Lung (tissue), 12 donors: Measurements from ENCODE around the gene PES1. TPM values are rescaled to one million over a fixed set of nuclear protein-coding genes. Genes with fewer than 3 reads are reported as not detected.

ENCODE experiments used
- ATAC-seq: fragments of 200-7000 bp; cut with Tn5 transposase; one replicate; pipeline ENCODE4 v1.9.1; 2020; ENCODE audit warnings: moderate number of reproducible peaks; ENCODE audit not compliant: insufficient read depth, low FRiP score
- DNase-seq, 3 donors: peaks; one replicate each; pipeline ENCODE4 v3.0.0-alpha.2; 2013 to 2017
- H3K27ac ChIP-seq, 2 donors: one replicate each; pipeline ENCODE4 v1.5.1; 2013; ENCODE audit warnings: mild to moderate bottlenecking in 2 of 2, moderate library complexity in 2 of 2, control low read depth in 1 of 2, inconsistent platforms in 1 of 2, low read depth in 1 of 2, low read length in 1 of 2
- H3K27me3 ChIP-seq, 3 donors: one replicate each; pipeline ENCODE4 v1.5.1; 2013; ENCODE audit warnings: low read length in 2 of 3; ENCODE audit not compliant: control insufficient read depth in 3 of 3, insufficient read depth in 3 of 3
- H3K36me3 ChIP-seq, 4 donors: one replicate each; pipeline ENCODE4 v1.5.1; 2013; ENCODE audit warnings: low read length in 4 of 4, mild to moderate bottlenecking in 1 of 4, moderate library complexity in 1 of 4; ENCODE audit not compliant: control insufficient read depth in 4 of 4, insufficient read depth in 4 of 4
- H3K4me1 ChIP-seq, 5 donors: one replicate each; pipeline ENCODE4 v1.5.1; 2013; ENCODE audit warnings: low read length in 5 of 5, mild to moderate bottlenecking in 2 of 5, moderate library complexity in 1 of 5; ENCODE audit not compliant: control insufficient read depth in 5 of 5, insufficient read depth in 5 of 5
- H3K4me3 ChIP-seq: one replicate; pipeline ENCODE4 v1.5.1; 2013; ENCODE audit warnings: mild to moderate bottlenecking, control low read depth, moderate library complexity
- H3K9ac ChIP-seq, 2 donors: one replicate each; pipeline ENCODE4 v1.5.1; 2013; ENCODE audit warnings: low read length in 2 of 2, control low read depth in 1 of 2; ENCODE audit not compliant: insufficient read depth in 1 of 2
- H3K9me3 ChIP-seq, 4 donors: one replicate each; pipeline ENCODE4 v1.5.1; 2013; ENCODE audit warnings: low read length in 3 of 4, mild to moderate bottlenecking in 1 of 4, moderate library complexity in 1 of 4; ENCODE audit not compliant: control insufficient read depth in 4 of 4, insufficient read depth in 3 of 4
- CTCF ChIP-seq: IDR thresholded peaks from 2 replicates; pipeline ENCODE4 v1.5.1; 2012; ENCODE audit warnings: mild to moderate bottlenecking; ENCODE audit errors: control extremely low read depth, extremely low read depth
- WGBS, 2 donors: extraction: QIAGEN DNeasy Blood & Tissue Kit; methylation state at CpG; one replicate each; pipeline ENCODE4 v1.1.7; 2013; 5-methylcytosine and 5-hydroxymethylcytosine counted together
- polyA plus RNA-seq, 2 donors: library from polyadenylated mRNA; stranded (reverse); fragments of 200-250 nt; gene quantifications; one replicate each; pipeline ENCODE4 v1.2.1, GENCODE V29; 2013
- total RNA-seq, 2 donors: library from RNA; depleted of rRNA in 1 of 2; stranded (reverse); fragments of >200 nt in 1 of 2; gene quantifications; one replicate each; pipeline ENCODE4 v1.2.1, GENCODE V29; 2014 to 2021
- donor health status: control.
- donor health status: control.
- donor health status: Bipolar disorder and iron deficiency.
- donor health status: healthy.
- donor health status: DM: yes; HTN: yes; CAD: no.

PES1 gene
- total and polyA plus RNA-seq, 4 donors = 34.4 to 77.2 (median 72.7) TPM

GRCh38 chr22:30614879-30615278, 23.2 kb upstream of the PES1 start:
- peaks cover 2 to 25% (median 9%) of the 10 kb centered on the region in 4 donors for H3K36me3 ChIP-seq
- H3K4me3 ChIP-seq = no peak overlapping the region
- no peaks in the 10 kb centered on the region for H3K27me3 ChIP-seq
- DNase-seq (no peak), ATAC-seq (no peak)
- TF ChIP-seq CTCF = no peak
- no peaks in the 10 kb centered on the region for H3K4me1 ChIP-seq
- H3K9me3 ChIP-seq = no peaks in the 10 kb centered on the region
- H3K9ac ChIP-seq = no peak overlapping the region
- H3K27ac ChIP-seq = no peak overlapping the region

GRCh38 chr22:30614268-30614667, 22.6 kb upstream of the PES1 start:
- Histone ChIP-seq H3K9ac (no peak overlapping the region), H3K9me3 (no peaks in the 10 kb centered on the region), H3K4me3 (no peak overlapping the region), H3K27ac (no peak overlapping the region), H3K27me3 (no peaks in the 10 kb centered on the region), H3K4me1 (peaks cover 0 to 2% (median 0%) of the 10 kb centered on the region in 5 donors), H3K36me3 (peaks cover 0 to 25% (median 9%) of the 10 kb centered on the region in 4 donors)
- no peak for TF ChIP-seq CTCF
- DNase-seq (no peak), ATAC-seq (no peak)
- 92 to 95% methylated on average over 7 of the region's 7 CpGs for WGBS, 2 donors

DNA sequence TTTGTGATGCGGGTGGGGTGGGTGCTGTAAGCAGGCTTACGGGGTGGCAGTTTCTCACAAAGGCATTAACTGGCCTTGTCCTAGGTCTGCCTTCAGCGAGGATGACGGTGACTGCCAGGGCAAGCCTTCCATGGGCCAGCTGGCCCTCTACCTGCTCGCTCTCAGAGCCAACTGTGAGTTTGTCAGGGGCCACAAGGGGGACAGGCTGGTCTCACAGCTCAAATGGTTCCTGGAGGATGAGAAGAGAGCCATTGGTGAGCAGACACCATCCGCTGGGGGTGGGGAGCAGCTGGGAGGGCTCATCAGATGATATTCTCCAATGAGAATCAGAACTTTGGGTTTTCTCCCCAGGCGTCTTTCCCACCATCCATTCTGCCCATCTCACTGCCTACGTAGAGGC, 21.1 kb upstream of the PES1 start:
- WGBS, 2 donors = 95 to 96% methylated on average over 8 of the region's 8 CpGs

More for the DNA sequence above, 21.1 kb upstream of the PES1 start:
- TF ChIP-seq CTCF = no peak
- Histone ChIP-seq H3K4me1 (peaks cover 0 to 7% (median under 1%) of the 10 kb centered on the region in 5 donors), H3K4me3 (no peak overlapping the region), H3K9me3 (no peaks in the 10 kb centered on the region), H3K27ac (no peak overlapping the region), H3K36me3 (peaks cover 0 to 21% (median 9%) of the 10 kb centered on the region in 4 donors), H3K27me3 (no peaks in the 10 kb centered on the region), H3K9ac (no peak overlapping the region)
- DNase-seq = no peak
- no peak for ATAC-seq
